ENCODE results near the gene GOLT1A. TPM values are rescaled to one million over a fixed set of nuclear protein-coding genes. Genes with fewer than 3 reads are reported as not detected.

GOLT1A gene
- under 0.01 TPM in 2 replicates for total RNA-seq

- DNase-seq (ENCODE audit: low read depth in 2 of 2): peak; percentile 72 to 80
These were observed at the start of gene GOLT1A for GRCh38 chr1:204213668-204214662. GOLT1A (minus strand) TSS chr1:204213988; CDS start chr1:204213906, 82 bp downstream.

GRCh38 chr1:204263254-204263910, 49.6 kb upstream of the GOLT1A start:
- peak; percentile 10 to 66 for DNase-seq (ENCODE audit: low read depth in 2 of 2)

GRCh38 chr1:204262506-204263253, 48.9 kb upstream of the GOLT1A start:
- no peak for DNase-seq (ENCODE audit: low read depth in 2 of 2)

GRCh38 chr1:204261746-204262505, 48.1 kb upstream of the GOLT1A start:
- no peak for DNase-seq (ENCODE audit: low read depth in 2 of 2)

GRCh38 chr1:204261266-204261665, 47.5 kb upstream of the GOLT1A start:
- DNase-seq (ENCODE audit: low read depth in 2 of 2): no peak

- DNase-seq (ENCODE audit: low read depth in 2 of 2): no peak
These were observed 46.9 kb upstream of the GOLT1A start for GRCh38 chr1:204260601-204261197.

- no peak for DNase-seq (ENCODE audit: low read depth in 2 of 2)
These were observed 46.0 kb upstream of the GOLT1A start for GRCh38 chr1:204259782-204260181.

- DNase-seq (ENCODE audit: low read depth in 2 of 2): no peak
These were observed 45.4 kb upstream of the GOLT1A start for GRCh38 chr1:204259196-204259595.

GRCh38 chr1:204258213-204259115, 44.7 kb upstream of the GOLT1A start:
- DNase-seq (ENCODE audit: low read depth in 2 of 2): peak; percentile 73 to 75

GRCh38 chr1:204257446-204257845, 43.7 kb upstream of the GOLT1A start:
- DNase-seq (ENCODE audit: low read depth in 2 of 2): no peak

- DNase-seq (ENCODE audit: low read depth in 2 of 2): no peak
These were observed 42.7 kb upstream of the GOLT1A start for GRCh38 chr1:204256531-204256930.

GRCh38 chr1:204255966-204256365, 42.2 kb upstream of the GOLT1A start:
- DNase-seq (ENCODE audit: low read depth in 2 of 2): peak in 1 of 2 donors; percentile 38

- DNase-seq (ENCODE audit: low read depth in 2 of 2): no peak
These were observed 41.4 kb upstream of the GOLT1A start for GRCh38 chr1:204255225-204255624.

GRCh38 chr1:204254031-204254661, 40.4 kb upstream of the GOLT1A start:
- DNase-seq (ENCODE audit: low read depth in 2 of 2): peak in 1 of 2 donors; percentile 15

GRCh38 chr1:204251926-204252689, 38.3 kb upstream of the GOLT1A start:
- DNase-seq (ENCODE audit: low read depth in 2 of 2): no peak

- DNase-seq (ENCODE audit: low read depth in 2 of 2): no peak
These were observed 37.5 kb upstream of the GOLT1A start for GRCh38 chr1:204251286-204251685.

GRCh38 chr1:204250428-204251030, 36.7 kb upstream of the GOLT1A start:
- DNase-seq (ENCODE audit: low read depth in 2 of 2): peak in 1 of 2 donors; percentile 41

Measured in lung microvascular endothelial cell (primary cell).